ENCODE measurements around the gene PSMG2.
A peak's percentile ranks its signal among the peaks of the same experiment; 100 is the strongest.

The PSMG2 gene

DNA sequence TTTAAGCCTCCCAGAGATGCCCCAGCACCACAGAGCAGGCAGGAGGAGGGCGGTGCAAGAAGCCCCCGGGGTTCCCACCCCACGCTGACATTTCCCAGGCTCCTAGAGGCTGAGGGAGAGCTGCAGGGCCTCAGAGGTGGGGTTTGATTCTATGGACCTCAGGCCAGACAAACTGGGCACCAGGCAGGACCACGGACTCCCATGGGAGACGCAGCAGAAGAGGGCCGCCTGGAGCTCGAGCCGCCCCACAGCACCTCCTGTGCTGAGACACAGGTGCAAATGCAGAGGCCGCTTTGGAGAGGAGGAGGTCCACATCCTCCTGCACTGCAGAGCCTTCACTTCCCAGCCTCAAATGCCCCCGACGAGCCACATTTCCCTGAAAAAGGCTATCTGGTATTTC, 62.7 kb downstream of the PSMG2 start:
- no peak for DNase-seq (ENCODE audit: low spot score)

DNA sequence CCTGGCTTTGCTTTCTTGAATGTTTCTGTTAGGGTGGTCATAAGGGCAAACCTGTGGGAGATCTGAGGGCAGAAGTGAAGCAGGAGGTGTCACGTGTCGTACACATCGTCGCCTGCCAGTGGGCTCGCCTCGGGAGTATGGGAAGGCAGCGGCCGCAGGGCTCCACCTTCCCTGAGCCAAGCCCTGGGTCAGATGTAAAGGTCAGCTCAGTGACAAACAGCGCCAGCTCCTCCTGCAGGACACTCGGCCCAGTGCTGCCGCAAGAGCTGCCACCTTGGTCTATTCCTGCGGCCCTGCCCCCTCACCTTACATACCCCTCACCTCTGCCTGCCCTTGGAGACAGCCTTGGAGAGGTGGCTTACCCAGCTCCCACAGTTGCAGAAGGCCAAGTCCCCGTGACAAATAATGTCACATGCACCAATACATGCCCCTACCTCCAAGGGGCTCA, 64.2 kb downstream of the PSMG2 start:
- peak; percentile 25 for DNase-seq (ENCODE audit: low spot score)

DNA sequence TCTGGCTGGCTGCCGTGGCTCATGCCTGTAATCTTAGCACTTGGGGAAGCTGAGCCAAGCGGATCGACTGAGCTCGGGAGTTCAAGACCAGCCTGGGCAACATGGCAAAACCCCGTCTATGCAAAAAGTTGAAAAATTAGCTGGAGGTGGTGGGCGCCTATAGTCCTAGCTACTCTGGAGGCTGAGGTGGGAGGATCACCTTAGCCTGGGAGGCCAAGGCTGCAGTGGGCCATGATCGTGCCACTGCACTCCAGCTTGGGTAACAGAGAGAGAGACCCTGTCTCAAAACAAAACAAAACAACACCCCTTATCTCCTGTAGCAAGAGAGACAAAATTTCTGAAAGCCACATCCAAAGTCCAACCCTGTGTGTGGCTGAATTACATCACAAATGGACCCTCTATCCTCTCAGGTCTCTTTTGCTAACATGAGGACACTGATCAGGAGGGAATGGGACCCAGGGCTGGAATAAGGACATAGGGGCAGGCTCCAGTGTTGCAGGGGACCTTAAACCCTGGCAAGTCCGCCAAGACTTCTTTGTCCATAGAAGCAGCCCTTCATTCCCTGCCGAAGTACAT, 64.8 kb downstream of the PSMG2 start:
- no peak for DNase-seq (ENCODE audit: low spot score)

DNA sequence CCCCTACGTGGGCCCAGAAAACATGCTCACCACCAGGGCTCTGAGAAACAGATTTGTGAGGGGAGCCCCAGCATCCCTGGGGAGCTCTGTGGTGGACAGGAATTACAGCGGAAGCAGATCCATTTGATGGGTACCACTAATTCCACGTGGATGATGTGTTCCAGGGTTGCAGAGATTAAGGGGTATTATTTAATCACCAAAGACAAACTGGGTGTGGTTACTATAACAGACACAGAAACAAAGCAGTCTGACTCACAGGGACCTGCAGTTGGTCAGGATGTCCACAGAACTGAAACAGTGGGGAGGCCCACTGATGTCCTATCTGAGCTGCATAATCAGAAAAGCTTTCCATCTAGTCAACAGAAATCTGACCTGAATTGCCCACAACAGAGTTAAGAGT, 65.8 kb downstream of the PSMG2 start:
- DNase-seq (ENCODE audit: low spot score) = peak; percentile 31

DNA sequence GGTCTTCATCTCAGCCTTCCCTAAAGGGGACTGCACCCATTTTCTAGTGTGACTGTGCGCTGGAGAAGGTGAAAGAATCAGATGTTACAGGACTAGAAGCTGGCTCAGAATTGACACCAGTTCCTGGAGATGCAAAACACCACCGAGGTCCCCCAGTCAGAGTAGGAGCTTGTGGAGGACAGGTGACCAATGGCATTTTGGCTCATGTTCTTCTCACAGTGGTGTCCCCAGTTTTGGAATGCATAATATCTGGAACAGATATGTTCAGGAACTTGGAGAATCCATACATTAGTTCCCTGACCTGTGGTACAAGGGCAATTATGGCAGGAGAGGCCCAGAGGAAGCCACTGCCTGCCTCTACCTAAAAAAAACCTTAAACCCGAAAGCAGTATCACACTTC, 66.3 kb downstream of the PSMG2 start:
- DNase-seq (ENCODE audit: low spot score) = no peak

DNA sequence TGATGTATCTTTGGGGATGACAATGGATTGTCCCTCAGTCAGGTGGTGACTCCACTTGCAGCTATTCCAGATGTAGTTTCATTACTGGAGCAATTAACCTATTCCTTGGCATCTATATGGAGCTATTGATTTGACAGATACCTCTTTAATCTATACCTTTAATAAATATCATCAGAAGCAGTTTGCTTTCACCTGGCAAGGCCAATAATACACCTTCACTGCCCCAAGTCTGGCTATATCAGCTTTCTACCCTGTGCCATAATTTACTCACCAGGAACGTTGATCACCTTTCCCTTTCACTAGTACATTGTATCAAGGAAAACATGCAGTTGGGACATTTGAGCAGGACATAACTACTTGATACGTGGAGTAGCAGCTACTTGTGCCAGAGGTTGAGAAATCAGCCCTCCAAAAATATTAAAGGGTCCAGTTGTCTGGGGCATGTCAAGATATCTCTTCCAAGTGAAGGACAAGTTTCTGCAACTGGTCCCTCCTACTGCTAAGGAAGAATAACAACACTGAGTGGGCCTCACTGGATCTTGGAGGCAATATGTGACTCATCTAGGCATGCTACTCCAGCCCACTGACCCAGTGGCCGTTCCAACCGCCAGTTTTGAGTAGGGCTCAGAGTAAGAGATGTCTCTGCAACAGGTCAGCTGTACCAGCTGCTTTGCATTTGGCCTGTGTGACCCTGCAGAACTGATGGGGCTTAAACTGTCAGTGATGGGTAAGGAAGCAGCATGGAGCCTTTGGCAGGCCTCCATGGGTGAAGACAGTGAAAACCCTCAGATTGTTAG, 67.0 kb downstream of the PSMG2 start:
- DNase-seq (ENCODE audit: low spot score) = no peak

DNA sequence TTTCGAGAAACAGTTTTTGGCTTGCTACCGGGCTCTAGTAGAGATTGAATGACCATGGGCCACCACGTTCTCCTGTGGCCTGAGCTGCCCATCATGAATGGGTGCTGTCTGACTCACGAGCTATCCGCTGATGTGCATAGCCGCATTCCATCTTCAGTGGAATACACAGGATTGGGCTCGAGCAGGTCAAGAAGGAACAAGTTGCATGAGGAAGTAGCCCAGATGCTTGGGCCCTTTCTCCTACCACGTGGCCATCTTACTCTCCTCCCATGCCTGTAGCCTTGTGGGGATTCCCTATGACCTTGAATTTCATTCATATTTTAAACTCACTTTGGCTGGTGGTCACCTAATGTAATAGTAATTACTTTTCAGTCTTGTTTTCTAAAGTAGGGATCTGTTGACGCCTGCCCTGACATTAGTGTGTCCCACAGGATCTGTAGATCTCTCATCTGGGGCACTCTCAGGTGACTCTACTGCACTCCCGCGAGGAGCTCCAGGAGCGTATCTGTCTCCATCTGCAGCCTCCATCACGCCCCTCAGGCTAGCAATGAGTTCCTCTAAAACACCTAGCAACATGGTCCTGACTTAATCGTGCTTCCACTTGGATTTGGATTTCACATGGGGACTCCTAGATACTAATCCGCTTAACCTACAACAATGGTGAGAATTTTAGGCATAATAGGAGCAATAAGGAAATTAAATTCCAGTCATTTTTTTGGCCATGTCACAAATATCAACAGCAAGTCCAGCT, 67.8 kb downstream of the PSMG2 start:
- no peak for DNase-seq (ENCODE audit: low spot score)

DNA sequence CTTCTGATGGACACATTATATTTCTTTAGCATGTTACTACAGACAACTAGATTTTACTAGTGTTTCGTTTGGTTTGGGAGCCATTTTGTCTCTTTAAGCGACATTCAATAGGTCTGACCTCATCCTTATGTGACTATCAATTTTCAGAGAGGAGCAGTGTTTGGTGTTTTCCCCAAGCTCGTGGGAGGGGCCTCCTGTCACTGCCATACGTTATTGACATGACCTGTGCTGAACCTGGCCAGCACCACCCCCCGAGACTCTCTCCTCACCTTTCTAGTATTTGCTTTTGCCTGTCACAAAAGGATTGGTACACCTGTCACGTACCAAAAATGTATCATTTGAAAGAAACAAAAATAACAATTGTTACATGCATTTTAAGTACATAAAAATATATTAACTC, 69.3 kb downstream of the PSMG2 start:
- DNase-seq (ENCODE audit: low spot score) = no peak

DNA sequence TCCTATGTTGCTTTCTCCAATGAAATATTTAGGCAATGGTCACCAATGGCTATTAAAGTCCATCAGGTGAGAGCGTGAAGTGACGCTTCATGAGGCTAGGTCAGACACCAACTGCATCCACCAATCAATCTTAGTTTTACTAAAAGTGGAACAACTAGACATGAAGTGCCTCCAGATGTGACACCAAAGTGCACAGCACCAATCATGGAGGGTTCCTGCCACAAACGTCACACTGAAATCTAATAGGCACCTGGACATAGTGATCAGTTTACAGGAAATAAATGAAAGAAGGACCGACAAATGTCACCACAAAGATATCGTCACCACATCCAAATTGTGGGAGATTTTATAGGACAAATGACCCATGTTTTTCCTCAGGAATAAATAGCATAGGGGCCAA, 70.5 kb downstream of the PSMG2 start:
- DNase-seq (ENCODE audit: low spot score) = no peak

DNA sequence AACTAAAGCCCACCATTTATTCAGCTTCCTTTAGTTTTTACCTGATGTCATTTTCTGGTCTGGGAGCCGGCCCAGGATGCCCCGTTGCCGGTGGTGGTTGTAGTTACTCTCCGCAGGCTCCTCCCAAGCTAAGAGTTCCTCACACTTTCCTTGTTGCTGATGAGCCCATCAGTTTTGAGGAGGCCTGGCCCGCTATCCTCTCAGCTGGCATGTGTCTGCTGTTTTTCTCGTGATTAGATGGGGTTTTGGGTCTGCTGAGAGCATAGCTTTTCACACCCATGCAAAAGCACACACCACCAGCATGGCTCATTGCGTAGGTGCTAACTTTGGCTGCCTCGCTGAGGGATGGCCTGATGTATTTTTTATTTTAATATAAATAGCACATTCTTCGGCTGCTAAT, 72.1 kb downstream of the PSMG2 start:
- DNase-seq (ENCODE audit: low spot score) = no peak

All from SW480 (cell line).